Measurements from ENCODE around the gene FBP1.

FBP1 gene

DNA sequence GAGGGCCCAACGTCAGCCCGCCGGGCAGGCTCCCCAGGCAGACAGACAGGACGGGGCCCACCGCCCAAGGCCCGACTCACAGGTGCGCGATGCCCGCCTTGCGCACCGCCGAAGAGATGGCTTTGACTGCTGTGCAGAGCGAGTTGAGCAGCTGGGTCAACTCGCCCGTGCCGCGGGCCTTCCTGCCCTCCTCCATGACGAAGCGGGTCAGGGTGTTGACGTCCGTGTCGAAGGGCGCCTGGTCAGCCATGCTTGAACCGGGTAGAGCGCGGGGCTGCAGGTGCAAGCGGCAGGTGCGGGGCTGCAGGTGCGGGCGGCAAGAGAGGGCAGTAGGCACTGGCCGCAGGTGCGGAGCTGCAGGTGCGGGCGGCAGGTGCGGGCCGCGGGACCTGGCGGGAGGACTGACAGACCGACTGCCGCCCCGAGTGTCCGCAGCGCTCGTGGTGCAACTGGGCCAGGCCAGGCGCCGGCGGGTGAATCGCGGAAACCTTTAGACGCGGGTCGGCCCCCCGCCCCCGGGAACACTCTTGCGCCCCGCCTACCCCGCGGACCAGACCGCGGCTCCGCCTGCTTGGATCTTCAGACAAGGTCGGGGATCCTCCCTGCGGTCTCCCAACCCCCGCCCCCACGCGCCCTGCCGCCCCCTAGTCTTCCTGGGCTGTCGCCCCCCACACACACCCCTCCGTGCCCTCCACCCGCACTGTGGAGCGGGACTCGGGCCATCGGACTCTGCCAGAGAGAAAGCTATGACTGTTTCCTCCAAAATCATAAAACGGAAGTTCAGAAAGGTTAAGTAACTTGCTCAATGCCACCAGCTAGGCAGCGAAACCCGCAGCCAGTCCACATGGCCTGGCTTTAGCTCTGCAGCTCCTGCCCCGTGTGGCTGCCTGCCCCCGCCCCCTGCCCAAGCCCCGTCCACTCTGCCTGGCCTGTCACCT, at the start of gene FBP1:
TSS of gene FBP1 (minus strand) at position 458 of the 938 bp plus-strand sequence. CDS start at position 250, 208 bp downstream.
- DNase-seq: peak; percentile 20

DNA sequence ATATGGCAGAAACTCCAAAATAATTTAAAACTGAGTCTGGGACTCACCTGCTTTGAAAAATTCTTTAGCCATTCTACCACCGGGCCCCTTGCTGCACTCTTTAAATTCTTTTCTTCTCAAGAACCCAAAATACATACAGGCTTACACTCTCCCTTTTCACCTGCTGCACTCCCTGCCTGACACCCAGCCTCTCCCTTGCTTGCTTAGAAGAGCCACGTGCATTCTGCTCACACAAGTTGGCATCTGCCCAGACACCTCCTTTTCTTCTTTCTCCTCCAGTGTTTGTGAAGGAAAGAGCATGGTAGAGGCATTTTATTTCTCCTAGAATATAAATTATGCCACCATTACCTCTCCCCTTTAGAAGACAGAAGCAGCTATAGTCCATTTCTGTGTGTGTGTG, 48.1 kb upstream of the FBP1 start:
- no peak for DNase-seq

- no peak for DNase-seq
Measured at GRCh38 chr9:94685359-94685758, 46.0 kb upstream of the FBP1 start.

GRCh38 chr9:94681508-94681907, 42.2 kb upstream of the FBP1 start:
- peak; percentile 29 for DNase-seq

DNA sequence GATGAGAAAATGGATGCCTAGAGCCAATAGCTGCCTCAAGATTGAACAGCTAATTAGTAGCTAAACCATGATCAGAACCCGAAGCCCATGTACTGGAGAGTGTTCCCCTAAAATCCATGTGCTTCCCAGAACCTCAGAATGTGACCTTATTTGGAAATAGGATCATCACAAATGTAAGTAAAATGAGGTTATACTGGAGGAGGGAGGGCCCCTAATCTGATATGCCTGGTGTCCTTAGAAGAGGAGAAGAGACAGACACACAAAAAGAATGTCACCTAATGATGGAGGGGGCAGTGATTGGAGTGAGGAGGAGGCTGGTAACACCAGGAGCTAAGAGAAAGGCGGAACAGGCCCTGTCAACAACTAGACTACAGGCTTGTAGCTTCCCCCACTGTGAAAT, 41.3 kb upstream of the FBP1 start:
- DNase-seq: no peak

GRCh38 chr9:94680020-94680419, 40.7 kb upstream of the FBP1 start:
- no peak for DNase-seq

DNA sequence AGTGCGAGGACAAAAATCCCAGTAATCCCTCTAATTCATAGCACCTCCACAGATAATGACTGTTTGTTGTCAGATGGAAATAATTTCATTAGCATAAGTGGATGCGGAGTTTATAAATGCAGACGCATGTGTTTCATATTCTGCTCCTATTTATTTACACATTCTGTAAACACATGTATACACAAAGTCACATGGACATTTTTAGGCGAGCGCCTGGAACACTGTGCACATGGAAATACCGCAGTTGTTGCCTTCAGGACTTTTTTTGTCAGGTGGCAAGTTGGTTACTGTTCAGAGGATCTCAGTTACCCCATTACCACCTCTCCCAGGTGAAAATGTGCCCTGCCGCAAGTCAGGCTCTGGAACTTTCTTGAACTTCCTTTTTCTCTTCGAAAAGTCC, 40.3 kb upstream of the FBP1 start:
- DNase-seq: no peak

- no peak for DNase-seq
Measured at GRCh38 chr9:94677929-94678328, 38.6 kb upstream of the FBP1 start.

GRCh38 chr9:94676446-94677131, 37.3 kb upstream of the FBP1 start:
- no peak for DNase-seq

DNA sequence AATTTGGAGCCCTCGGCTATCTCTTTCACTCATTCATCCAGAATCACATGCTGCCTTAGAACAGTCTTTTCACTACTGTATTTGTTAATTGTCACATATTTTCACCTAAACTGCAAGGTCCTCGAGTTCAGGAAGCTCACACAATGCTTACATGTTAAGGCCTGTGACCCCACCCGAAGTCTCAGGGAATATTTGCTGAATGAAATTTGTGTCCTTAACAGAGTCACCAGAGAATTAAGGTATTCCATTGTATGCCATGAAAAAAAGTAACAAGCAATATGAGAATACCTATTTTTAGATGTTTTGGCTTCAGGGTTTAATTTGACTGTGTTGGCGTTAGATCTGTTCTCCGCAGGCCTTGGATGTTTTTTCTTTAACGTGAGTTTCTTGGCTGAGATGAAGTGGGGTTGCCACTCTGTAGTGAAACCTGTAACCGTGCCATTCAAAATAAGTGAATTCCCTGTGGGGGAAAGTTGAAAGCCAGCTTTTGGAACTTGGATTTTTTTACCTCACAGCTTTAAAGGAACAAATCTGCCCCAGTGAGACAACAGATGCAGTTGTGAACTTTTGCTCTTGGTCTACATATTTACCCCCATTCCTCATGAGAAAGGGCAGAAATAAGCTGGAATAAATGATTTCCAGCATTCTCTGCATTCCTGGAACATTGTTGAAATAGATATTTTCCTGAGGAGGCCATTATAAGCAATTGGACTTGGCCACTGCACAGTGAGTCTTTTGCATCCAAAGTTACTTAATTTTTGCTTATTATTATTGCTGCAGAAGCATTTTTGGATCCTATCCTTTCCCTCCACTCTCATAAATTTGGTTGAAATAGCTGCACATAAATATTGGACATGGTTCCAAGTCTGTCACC, 35.9 kb upstream of the FBP1 start:
- DNase-seq: no peak

- DNase-seq: no peak
Measured at GRCh38 chr9:94672811-94673487, 33.6 kb upstream of the FBP1 start.

DNA sequence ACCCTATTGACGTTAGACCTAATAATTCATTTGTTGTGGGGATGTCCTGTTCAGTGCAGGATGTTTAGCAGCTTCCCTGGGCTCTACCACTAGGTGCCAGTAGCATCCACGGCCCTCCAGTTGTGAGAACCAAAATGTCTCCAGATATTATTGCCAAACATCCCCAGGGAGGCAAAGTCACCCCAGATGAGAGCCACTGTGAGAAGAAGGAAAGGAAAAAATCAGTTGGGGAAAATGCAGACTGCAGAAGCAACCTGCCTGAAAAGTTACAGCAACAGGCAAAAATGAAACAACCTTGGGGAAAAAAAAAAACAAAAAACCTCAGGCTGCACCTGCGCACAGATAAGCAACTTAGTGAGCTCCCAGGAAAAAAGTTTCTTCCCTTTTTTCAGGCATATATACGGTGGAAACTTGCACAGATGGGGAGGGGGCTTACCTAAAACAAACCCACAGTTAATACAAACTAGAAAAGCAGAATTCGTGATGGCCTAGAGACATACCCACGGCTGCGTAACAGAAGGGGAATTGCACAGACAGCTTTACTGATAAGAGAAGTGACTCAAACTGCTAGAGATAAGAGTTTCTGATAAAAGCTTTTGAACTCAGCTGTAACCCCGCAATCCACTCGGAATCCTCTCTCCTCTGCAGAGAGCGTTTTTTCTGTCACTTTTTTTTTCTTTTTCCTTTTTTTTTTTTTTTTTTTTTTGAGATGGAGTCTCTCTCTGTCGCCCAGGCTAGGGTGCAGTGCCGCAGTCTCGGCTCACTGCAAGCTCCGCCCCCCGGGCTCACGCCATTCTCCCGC, 29.8 kb upstream of the FBP1 start:
- peak; percentile 42 for DNase-seq

DNA sequence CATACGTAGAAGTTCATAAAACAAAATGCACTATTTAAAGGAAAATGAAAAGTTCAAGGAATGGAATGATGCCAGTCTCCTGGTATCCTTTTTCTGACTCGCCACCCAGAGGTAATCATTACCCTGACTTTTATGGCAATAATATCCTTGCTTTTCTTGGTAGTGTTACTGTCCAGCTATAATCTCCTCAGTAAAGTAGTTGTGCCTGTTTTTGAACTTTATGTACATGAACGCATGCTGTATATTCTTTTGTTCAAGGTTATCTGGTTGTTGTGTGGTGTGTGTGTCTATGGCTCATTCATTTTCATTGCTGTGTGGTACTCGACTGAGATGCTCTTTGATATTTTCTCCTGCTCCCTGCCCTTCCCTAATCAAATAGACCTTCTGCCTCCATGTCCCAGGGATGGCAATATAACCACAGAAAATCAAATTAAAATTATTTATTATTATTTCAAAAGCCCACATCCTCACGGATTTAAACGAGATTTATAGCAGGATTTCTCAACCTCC, 29.2 kb upstream of the FBP1 start:
- no peak for DNase-seq

DNA sequence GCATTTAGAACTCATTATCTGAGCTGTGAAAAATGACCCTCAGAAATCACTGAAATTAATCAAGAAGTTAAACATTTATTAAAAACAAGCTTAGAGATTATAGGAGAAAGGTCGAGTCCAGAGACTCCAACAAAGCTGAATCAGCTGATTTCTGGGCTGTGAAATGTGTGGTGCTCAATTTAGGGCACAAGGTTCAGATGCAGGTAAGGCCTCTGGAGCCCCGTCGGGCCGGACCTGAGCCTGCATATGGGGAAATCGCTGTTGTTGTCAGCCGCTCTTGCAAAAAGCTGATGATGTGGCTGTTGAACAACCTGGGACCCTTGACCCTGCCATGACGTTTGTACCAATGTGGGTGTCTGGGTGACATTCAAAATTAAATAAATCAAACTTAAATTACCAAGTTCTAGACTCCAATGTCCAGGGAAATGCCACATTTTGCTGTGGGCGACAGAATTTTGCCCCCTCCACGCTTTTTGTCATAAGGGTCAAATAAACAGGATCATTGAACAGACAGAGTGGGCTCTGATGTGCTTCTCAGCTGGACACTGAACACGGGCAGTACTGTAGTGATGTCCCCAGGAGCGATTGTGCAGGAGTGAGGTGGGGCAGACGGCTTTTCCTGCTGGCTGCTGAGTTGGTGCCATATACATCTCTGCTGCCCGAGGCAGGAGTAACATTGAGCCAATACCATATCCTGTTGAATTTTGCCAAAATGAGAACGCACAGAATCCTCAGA, 27.2 kb upstream of the FBP1 start:
- no peak for DNase-seq

DNA sequence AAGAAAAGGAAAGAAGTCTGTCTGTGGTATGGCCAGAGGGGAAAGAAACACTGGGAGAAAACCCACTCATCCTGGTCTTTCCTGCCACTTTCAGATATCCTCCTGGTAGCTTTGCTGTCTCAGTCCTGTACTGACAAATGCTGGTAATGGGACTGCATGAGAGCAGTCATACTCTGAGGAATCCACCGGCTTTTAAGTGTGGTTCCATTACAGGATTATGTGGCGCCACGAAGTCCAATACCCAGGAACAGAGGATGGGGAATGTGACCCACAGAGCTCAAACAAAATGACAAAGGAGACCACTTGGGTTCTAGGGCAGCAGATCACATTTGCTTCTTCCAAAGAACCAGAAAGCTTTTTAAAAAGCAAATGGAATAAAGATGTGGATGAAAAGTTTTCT, 26.3 kb upstream of the FBP1 start:
- no peak for DNase-seq

DNA sequence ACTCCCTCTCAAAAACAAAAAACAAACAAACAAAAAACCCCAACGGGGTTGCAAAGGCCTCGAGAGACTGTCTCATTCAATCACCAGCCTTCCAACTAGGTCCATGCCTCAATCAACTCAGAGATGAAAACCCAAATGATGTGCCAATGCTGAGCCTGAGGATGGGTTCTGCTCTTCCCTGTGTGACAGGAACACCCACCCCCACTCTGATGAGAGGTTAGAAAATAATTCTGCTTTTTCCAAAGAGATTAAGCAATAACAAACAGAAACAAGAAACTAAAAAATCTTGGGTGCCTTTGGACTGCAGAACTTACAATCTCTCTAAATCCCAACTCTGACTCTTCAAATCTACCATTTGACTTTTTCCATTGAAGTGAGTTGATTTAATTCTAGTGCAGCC, 25.5 kb upstream of the FBP1 start:
- DNase-seq: no peak

DNA sequence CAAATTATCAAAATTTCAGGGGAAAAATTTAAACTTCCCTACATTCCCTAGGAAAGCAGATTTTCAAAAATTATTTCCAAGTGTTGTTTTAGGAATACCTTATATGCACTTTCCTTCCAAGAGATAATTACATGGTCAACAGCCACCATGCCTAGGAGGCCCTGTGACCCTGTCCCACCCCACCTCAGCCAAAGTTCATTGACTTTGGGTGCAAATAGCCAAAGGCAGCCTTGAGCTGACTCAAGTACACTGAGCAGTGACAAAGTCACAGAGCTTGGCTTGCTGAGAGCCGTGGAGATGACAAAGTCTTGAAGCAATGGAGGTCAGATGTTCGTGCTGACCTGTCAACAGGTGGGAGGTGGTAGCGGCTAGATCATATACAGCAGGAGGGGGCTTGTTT, 24.3 kb upstream of the FBP1 start:
- no peak for DNase-seq

- DNase-seq: no peak
Measured at GRCh38 chr9:94663140-94663539, 23.8 kb upstream of the FBP1 start.

- DNase-seq: no peak
Measured at GRCh38 chr9:94657021-94657725, 17.9 kb upstream of the FBP1 start.

- peak; percentile 5 for DNase-seq
Measured at GRCh38 chr9:94656200-94656599, 16.9 kb upstream of the FBP1 start.

Data from activated effector memory CD4-positive, alpha-beta T cell treated with Interleukin-2 at 50 U/mL for 16 hours (primary cell).